ENCODE results near the gene KIAA0513.

- TF ChIP-seq CTCF (IDR thresholded peaks at IDR 0.05 in 4 of 5, conservative IDR thresholded peaks at IDR 0.05 in 1 of 5) (no peak), POLR2A (IDR thresholded peaks at IDR 0.05) (no peak)
Observed at GRCh38 chr16:84986879-84987278, 40.7 kb upstream of the KIAA0513 start.

All from gastrocnemius medialis (tissue), 4 donors.